ENCODE data around the gene MS4A10.

DNA sequence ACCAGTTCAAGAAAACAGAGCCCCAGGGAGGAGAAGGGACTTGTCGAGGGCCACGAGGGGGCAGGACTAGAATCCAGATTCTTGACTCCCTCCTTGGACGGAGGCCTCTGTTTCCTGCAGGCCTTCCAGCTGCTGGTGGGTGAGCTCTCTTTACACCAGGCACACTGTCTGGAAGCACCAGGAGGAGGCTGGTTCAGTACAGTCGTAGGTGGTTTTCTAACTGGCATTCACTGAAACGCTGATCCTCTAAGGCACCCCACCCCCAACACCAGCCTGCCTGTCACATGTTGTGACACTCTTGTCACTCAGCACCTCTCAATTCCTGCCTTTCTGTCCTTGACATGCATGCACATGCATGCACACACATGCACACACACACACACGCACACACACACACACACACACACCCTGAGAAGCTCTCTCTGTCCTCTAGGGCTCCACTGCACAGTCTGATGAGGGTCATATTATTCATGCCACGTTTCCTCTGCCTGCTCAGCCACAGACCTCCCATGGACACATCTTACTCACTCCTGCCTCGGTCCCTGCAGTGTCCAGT lies 751 bp downstream of the MS4A10 start:
- TF ChIP-seq POLR2A (IDR thresholded peaks at IDR 0.05): no peak
- TF ChIP-seq, protein P1, sequence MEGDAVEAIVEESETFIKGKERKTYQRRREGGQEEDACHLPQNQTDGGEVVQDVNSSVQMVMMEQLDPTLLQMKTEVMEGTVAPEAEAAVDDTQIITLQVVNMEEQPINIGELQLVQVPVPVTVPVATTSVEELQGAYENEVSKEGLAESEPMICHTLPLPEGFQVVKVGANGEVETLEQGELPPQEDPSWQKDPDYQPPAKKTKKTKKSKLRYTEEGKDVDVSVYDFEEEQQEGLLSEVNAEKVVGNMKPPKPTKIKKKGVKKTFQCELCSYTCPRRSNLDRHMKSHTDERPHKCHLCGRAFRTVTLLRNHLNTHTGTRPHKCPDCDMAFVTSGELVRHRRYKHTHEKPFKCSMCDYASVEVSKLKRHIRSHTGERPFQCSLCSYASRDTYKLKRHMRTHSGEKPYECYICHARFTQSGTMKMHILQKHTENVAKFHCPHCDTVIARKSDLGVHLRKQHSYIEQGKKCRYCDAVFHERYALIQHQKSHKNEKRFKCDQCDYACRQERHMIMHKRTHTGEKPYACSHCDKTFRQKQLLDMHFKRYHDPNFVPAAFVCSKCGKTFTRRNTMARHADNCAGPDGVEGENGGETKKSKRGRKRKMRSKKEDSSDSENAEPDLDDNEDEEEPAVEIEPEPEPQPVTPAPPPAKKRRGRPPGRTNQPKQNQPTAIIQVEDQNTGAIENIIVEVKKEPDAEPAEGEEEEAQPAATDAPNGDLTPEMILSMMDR (IDR thresholded peaks at IDR 0.05): no peak
